Inferior parietal cortex (tissue), 1 donor: ENCODE results near the gene CORO1C.

Experiments used
- DNase-seq: peaks from one replicate; pipeline ENCODE4 v3.0.0-alpha.2; 2016; ENCODE audit errors: extremely low spot score

Gene CORO1C

DNA sequence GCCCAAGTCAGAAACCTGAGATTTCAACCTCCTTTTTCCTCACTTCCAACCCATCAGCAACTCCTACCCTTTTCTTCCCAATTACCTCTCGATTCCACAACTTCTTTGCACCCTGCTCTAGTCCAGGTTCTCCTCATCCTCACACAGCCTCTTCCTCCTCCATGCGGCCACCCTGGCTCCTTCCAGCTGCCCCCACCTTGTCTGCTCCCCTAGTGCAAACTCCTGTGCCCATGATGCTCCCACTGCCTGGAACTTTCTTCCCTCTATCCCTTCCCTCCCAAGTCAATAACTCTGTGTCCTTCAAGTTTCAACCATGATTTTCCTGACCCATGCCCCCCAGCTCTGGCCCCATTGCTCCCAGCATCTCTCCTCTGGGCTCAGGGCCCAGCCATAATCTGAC lies 115.0 kb downstream of the CORO1C start:
- no peak for DNase-seq

- no peak for DNase-seq
Measured at GRCh38 chr12:108615918-108616317, 115.4 kb downstream of the CORO1C start.

- no peak for DNase-seq
Measured at GRCh38 chr12:108614639-108615038, 116.7 kb downstream of the CORO1C start.

- DNase-seq: no peak
Measured at GRCh38 chr12:108614041-108614440, 117.3 kb downstream of the CORO1C start.

DNA sequence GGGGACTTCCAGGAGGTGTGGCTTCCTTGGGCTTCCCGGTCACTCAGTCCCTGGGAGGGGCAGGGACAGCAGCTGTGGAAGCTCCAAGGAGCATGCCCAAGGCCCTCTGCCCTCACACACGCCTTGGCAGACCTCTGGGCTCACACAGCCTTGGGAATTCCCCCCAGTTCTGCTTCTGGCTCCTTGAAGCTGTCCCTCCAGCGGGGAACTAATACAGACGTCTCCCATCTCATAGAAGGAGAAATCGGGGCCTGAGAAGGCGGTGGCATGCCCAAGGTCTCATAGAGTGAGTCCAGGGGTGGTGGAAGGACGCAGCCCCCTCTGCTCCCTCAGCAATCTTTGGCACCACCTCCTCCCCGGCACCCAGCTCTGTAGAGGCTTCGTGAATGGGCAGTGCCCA lies 117.8 kb downstream of the CORO1C start:
- DNase-seq: no peak

DNA sequence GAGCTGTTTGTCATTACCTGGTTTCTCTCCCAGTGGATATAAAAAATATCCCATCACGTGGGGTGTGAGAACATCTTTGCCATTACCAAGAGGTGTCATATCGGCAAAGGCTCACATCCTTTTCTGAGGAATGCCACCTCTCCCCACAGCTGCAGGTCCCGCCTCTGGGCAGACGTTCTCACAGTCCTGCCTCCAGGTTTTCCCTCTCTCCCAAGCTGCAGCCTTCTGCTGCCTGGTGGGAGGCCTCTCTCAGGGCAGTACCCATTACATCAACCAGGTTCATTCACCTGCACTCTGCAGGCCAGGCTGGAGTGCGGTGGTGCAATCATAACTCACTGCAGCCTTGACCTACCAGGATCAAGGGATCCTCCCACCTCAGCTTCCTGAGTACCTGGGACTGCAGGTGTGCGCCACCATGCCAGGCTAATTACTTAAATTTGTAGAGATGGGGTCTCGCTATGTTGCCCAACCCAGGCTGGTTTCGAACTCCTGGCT lies 118.5 kb downstream of the CORO1C start:
- no peak for DNase-seq

- DNase-seq: no peak
Measured at GRCh38 chr12:108611884-108612415, 119.4 kb downstream of the CORO1C start.

- DNase-seq: no peak
Measured at GRCh38 chr12:108610856-108611605, 120.3 kb downstream of the CORO1C start.

DNA sequence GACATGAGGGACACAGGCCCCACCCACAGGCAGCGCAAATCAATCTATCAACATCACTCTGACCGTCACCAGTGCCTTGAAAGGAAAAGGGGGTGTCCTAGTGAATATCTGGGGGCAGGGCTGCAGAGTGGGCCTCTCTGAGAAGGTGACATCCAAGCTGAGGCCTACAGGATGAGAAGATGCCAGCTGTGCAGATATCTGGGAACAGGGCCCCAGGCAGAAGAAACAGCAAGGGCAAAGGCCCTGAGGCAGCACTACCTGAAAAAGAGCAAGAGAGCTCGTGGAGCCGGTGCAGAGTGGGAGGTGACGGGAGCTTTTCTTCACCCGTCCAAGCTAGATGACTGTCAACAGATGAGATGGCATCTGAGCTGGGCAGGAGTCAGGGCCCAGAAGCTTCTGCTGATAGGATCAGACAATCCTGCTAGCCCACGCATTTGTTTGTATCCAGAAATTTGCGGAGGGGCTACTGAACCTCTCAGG lies 120.9 kb downstream of the CORO1C start:
- DNase-seq: no peak

DNA sequence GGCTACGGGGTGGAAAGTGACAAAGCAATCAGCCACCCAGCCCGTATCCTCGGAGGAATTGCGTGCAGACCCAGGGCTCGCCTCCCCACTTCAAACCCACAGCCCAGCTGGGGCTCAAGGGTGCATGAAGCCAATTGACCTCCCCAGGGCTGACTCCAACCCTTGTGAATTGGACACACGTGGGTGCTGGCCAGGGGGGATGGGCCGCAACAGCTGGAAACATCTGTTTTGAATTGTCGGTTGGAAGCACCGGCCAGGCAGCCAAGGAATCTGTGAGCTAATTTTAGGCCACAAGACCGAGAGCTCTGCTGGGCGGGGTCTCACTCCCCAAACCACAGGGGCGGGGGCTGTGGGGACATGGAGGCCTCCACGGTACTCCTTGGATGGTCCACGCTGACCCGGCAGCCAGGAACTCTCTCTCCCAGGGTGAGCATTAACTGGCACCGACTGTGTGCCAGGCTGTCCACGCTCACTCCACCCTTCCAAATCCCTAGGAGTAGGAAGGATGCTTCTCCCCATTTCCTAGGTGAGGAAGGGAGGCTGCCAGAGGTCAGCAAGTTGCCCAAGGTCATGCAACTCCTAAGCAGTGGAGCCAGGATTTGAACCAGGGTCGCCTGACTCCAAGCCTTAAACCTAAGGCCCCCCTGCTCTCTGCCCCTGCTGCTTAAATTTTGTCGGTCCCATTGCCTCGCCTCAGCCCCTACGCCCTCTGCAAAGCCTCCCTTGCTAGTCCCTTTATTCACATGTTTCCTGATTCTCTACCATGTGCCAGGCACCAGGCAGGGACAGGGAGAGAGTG lies 121.6 kb downstream of the CORO1C start:
- no peak for DNase-seq

GRCh38 chr12:108608616-108609015 lies 122.7 kb downstream of the CORO1C start:
- DNase-seq: no peak

DNA sequence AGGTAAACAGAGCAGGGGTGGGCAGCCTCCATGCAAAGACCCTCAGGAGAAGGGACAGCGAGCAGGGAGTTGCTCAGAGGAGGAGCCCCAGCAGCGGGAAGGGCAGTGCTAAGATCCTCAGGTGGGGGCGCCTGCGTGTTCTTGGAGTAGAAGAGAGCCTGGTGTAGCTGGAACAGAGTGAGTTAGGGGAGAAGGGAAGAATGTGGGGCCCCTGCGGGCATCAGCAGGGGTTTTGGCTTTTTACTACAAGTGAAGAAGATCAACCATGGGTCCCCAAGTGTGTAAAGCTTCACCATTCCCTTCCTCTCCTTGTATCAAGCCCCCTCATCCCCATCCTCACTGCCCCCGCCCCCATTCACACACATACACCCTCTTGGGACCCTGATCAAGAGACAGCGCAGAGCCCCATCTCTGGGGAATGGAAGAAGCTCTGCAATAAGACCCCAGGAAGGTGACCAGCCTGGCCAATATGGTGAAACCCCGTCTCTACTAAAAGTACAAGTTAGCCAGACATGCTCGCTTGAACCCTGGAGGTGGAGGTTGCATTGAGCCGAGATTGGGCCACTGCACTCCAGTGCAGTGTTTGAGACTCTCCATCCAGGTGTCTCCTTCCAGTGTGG lies 123.2 kb downstream of the CORO1C start:
- DNase-seq: no peak

GRCh38 chr12:108606492-108606891 lies 124.8 kb downstream of the CORO1C start:
- no peak for DNase-seq

DNA sequence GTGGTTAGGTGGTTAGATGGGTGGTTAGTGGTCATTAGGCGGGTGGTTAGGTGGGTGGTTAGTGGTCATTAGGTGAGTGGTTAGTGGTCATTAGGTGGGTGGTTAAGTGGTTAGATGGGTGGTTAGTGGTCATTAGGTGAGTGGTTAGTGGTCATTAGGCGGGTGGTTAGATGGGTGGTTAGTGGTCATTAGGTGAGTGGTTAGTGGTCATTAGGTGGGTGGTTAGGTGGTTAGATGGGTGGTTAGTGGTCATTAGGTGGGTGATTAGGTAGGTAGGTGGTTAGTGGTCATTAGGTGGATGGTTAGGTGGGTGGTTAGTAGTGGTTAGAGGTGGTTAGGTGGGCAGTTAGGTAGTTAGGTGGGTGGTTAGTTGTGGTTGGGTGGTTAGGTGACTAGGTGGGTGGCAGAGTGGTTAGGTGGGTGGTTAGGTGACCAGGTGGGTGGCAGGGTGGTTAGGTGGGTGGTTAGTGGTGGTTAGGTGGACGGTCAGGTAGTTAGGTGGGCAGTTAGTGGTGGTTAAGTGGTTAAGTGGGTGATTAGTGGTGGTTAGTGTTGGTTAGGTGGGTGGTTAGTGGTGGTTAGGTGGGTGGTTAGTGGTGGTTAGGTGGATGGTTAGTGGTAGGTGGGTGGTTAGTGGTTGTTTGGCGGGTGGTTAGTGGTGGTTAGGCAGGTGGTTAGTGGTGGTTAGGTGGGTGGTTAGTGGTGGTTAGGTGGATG lies 125.5 kb downstream of the CORO1C start:
- DNase-seq: no peak

- DNase-seq: no peak
Measured at GRCh38 chr12:108605000-108605689, 126.2 kb downstream of the CORO1C start.

DNA sequence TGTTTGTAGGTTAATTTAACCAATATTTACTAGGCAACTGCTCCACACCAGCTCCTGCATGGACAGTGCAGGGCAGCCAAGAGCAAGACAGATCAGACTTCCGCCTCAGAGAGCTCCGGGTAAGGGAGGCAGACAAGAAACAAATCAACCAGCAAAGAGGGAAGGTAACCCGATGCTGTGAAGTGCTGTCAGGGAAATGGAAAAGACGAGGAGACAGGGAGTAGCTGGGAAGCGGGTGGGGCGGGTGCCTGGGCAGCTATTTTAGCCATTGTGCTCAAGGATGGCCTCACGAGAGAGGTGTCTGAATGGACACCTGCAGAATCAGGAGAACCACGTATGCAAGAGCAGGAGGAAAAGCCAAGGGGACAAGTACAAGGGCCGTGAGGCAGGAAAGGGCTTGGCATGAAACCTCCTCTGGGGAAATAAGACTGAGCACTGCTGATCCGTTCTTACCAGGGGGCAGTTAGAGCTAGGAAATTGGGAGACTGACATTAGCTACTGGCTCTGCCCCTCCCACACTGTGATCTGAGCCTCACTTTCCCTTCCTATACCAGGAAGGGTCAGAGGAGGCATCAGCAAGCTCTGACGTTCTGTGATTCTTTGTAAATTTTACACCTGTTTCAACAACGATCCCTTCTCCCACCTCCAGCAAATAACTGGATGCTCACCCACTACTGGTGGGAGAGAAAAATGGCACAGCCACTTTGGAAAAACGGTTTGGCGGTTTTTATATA lies 126.9 kb downstream of the CORO1C start:
- no peak for DNase-seq

- no peak for DNase-seq
Measured at GRCh38 chr12:108603743-108604142, 127.6 kb downstream of the CORO1C start.

DNA sequence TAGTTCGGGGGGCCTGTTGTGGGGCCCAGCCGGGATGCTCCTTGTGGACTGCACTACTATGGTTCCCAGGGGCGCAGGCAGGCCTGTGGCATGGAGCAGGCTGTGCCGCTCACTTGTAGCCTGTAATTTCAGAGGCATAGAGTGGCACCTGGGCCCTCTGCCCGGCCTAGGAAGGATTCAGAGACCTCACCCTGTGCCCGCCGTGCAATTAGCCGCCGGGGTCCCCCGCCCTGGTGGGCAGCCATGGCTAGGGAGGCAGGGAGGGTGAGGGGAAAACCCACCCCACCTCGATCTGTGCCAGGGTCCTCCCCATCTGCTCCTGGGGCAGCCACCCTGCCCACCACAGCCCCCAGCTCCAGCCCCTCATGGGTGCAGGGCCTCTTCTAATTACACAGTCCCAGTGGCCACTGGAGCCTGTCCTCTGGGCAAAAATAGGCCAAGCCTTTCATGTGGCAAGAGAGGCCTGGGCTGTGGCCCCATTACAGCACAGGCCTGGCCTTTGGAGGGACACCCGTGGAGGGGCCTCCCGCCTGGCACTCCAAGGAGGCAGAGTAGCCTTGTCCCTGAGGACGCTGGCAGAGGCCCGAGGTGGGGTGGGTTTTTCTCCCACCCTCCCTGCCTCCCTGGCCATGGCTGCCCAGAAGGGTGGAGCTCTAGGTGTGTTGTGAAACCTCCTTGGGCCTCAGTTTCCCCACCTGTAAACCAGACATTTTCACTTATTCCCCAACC lies 128.2 kb downstream of the CORO1C start:
- no peak for DNase-seq

DNA sequence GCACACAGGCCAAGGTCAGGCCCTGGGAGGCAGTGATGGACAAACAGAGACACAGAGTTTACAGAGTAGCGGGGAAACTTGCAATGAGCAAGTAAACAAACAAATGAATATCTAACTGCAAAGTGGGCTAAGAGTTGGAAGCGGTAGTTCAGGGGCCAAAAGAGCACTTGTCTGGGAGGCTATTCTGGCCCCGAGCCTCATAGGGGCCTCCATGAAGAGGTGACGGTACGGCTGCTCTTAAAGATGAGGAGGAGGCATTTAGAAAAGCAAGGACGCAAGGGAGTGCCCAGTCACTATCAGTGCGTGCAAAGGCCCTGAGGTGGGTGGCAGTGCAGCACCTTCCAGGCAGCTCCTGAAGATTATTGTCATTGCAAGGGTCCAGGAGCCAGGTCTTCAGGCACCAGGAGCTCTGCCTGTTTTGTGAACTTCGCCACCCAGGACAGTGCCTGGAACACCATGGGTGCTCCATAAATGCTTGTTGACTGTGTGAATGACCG lies 129.1 kb downstream of the CORO1C start:
- DNase-seq: no peak

DNA sequence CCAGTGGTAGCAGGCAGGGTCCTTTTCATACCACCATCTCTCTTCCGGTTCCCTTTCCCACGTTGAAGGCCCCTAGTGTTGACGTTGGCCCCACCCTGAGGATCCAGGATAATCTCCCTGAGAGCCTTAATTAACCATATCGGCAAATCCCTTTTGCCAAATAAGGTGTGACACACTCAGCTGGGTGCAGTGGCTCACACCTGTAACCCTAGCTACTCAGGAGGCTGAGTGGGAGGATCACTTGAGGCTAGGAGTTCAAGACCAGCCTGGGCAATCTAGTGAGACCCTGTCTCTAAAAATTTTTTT lies 130.7 kb downstream of the CORO1C start:
- no peak for DNase-seq
